Measurements from ENCODE around the gene PRKG1. TPM values are rescaled to one million over a fixed set of nuclear protein-coding genes. Genes with fewer than 3 reads are reported as not detected.

The PRKG1 gene
- total RNA-seq, 4 donors from 2014 or later = 17.1 to 36.4 (median 25.8) TPM

DNA sequence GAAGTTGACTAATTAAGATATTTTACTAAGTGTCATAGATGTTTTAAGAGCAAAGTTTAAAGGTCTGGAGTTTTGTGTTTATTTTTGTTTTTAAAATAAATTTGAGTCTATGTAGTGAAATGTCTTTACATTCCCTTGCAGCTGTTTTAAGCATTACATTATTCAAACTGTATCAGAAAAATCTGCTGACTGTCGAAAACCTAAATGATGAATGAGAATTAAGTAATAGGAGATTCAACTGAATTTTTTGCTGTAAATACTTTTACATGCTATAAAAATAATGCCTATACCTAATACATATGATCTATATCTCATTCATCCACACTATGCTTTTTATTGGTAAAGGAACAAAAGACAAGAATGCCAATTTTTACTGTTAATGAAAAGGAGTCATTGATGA lies 397.9 kb downstream of the PRKG1 start:
- DNase-seq (ENCODE audit: low spot score) = no peak
- TF ChIP-seq, protein P1, sequence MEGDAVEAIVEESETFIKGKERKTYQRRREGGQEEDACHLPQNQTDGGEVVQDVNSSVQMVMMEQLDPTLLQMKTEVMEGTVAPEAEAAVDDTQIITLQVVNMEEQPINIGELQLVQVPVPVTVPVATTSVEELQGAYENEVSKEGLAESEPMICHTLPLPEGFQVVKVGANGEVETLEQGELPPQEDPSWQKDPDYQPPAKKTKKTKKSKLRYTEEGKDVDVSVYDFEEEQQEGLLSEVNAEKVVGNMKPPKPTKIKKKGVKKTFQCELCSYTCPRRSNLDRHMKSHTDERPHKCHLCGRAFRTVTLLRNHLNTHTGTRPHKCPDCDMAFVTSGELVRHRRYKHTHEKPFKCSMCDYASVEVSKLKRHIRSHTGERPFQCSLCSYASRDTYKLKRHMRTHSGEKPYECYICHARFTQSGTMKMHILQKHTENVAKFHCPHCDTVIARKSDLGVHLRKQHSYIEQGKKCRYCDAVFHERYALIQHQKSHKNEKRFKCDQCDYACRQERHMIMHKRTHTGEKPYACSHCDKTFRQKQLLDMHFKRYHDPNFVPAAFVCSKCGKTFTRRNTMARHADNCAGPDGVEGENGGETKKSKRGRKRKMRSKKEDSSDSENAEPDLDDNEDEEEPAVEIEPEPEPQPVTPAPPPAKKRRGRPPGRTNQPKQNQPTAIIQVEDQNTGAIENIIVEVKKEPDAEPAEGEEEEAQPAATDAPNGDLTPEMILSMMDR (IDR thresholded peaks at IDR 0.05) = no peak
- ATAC-seq (ENCODE audit: low FRiP score) = no peak

DNA sequence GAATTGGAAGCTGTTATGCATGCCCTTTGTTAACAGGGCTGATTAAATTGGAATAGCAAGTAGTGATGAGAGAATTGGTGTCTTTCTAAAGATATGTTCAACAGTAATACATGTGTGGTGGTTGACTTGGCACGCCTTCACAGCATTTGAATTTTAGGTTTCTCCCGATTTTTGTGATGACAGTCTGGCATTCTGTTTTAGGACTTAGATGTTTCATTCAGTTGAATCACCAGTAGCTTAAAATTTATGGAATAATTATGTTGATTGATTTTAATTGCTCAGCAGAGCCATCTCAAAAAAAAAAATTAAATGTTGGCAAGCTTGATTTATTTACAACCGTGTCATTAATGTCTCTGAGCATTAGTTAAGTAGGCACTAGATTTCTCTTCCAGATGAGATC lies 405.4 kb downstream of the PRKG1 start:
- no peak for DNase-seq (ENCODE audit: low spot score)
- TF ChIP-seq, protein P1 (IDR thresholded peaks at IDR 0.05) = no peak
- no peak for ATAC-seq (ENCODE audit: low FRiP score)

DNA sequence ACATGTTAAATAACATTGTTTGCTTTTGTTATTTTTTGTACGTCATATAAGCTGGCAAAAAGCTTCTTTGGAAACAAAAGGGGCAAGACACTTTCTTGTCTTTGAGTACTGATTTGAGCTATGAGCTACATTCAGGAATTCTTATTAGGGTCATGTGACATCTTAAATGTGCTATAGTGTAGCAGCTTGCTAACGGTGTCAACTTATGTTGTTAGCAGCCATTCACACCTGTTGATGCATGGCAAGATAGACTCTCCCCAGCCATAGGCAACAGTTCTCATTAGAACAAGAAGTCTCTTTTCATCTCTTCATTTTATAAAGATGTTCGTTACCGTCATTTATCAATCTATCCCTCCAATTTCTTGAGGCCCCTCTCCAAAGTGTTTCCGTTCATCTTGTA lies 411.4 kb downstream of the PRKG1 start:
- DNase-seq (ENCODE audit: low spot score) (no peak), ATAC-seq (ENCODE audit: low FRiP score) (no peak)
- TF ChIP-seq, protein P1 (IDR thresholded peaks at IDR 0.05) = no peak

DNA sequence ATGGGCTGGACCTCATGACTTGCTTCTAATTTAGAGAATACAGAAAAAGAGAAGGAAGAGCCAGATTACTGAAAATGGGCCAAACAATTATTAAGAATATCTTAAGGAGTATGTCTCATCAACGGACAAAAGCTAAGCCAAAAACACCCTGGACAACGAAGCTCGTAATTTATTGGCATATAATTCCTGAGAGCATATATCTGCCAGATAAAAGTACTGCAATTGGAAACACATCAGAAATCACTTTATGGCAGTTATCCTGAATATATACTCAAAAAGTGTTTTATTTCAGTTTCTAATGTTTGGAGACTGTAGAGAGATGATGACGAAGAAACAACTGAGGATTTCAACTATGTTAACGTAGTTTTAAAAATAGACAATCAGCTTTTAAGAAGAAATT lies 413.3 kb downstream of the PRKG1 start:
- DNase-seq (ENCODE audit: low spot score) (no peak), ATAC-seq (ENCODE audit: low FRiP score) (no peak)
- TF ChIP-seq, protein P1 (IDR thresholded peaks at IDR 0.05) = no peak

DNA sequence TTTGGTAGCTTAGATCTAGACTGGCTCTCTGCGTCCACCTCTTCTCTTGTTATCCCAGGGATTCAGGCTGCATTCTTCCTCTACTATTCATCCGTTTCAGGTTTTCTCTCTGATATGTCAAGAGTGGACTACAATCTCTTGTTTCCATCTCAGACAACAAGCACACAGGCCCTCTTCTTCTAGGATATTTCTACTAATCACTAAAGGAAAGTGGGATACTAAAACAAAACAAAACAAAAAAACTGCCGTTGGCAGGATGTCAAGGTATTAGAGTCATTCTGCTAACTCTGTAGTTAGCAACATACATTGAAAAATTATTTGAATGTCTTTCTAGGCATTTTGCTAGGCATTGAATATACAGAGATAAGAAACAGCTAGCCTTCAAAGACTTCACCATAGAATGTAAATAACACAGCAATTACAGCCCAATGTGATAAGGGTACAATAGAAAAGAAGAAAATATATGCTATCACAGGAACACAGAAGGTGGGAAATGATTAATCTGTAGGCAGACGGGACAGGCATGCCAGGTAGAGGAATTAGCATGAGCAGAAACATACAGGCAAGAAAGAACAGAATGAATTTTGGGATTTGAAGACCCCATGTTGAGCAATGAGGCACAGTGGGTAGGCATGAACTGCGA lies 414.6 kb downstream of the PRKG1 start:
- TF ChIP-seq, protein P1 (IDR thresholded peaks at IDR 0.05) = no peak

DNA sequence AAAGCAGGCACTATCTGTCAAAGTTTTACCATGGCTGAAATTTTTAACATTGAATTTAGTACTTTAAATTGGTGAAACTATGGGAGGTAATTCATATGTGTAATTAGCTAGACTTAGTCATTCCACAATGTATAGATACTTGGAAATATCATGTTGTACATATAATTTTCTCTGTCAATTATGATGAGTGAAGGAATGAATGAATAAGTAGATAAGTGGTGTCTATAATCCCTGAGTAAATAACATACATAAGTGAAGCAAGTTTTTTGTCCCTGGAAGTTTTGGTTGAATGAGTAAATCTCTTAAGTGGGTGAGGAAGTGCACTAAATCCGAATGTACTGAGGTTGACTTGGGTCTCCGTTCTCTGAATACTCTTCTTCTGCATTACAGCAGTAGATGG lies 424.1 kb downstream of the PRKG1 start:
- no peak for DNase-seq (ENCODE audit: low spot score)
- TF ChIP-seq, protein P1 (IDR thresholded peaks at IDR 0.05) = no peak
- ATAC-seq (ENCODE audit: low FRiP score) = no peak

More for the DNA sequence above, 414.6 kb downstream of the PRKG1 start:
- no peak for DNase-seq (ENCODE audit: low spot score)
- no peak for ATAC-seq (ENCODE audit: low FRiP score)

DNA sequence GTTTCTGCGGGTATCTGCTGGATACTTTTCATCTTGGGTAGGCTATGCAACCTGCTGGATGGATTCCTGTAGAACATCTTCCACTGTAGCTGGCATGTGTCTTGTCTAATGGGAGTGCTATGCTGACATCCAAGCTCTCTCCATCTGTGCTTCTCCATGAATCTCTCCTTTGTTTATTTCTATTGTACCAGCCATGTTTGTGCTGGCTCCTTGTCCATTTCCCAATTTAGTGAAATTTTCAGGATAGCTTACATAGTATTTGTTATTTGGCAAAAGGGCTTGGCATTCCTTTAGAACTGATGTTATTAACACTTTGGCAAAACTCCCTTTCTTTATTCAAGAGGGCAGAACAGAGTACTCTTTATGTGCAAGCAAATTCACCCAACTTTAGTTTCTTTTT lies 427.1 kb downstream of the PRKG1 start:
- DNase-seq (ENCODE audit: low spot score) = no peak
- TF ChIP-seq, protein P1 (IDR thresholded peaks at IDR 0.05) = no peak
- no peak for ATAC-seq (ENCODE audit: low FRiP score)

Data from omental fat pad (tissue), 4 donors.